ENCODE results near the gene TOPAZ1.
"Not testable (repeated sequence)": the region's sequence is repeated elsewhere in the genome, so short reads cannot be mapped to it uniquely, and the experiment has no call there.

TOPAZ1 gene

DNA sequence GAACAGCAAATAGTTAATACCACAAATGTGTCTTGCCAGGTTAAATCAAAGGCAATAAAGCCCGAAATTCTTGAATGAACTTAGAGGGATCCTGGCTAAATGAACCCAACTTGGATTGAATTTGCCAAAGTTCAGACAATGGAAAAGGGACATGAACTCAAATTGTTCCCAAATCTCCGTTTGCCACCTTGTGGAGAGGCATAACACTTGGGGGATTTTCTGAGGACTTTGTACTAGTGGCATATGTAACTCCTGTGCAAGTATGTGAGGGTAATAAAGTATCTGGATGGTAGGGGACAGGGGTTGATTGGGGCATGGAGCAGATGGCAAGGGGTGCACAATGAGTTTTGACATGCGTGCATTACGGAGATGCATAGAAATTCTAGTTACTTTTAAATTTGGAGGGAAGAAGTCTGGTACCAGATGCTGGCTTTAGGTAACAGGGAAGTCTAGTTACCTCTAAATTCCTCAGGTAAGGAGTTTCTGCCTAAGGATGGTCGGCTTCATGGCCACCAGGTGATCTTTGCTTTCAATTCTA is 95.6 kb downstream of the TOPAZ1 start:
- DNase-seq: no peak

DNA sequence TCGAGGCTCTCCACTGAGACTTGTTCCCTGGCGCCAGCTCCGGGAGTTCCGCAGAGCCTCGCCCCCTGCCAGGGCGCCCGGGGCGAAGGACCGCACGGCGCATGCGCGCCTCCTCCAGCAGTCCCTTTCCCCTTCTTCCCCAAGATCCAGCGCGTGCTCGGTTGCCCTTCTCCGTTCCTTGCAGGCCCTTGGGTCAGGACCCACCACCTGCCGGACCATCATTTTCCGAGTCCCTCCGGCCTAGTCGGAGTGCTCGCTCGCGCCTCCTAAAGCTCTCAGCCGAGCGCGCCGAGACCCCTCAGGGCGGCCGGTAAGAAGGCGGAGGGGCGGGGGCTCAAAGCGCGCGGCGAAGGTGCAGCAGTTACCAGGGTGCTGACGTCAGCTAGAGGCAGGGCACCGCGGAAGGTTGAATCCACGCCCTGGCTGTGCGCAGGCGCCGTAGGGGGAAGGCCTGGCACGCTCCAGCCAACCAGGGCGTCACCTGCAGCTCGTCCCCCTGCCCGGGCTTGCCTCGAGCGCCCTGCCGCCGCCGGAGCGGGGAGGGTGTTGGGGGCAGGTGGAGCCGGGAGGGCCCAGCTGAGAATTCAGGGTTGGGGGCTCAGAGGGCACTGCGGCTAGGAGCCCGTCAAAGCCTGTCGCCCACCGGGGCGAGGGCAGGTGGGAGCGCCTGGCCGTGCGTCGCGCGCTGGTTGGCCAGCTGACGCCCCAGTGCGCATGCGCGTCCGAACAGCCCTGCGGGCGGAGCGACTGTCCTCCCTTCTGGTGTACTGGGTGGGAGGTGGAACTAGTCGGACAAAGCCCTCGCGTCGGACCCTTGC is 96.5 kb downstream of the TOPAZ1 start, which contains the start of gene TCAIM:
TSS of gene TCAIM (plus strand) at position 757 of the 818 bp plus-strand sequence. CDS start 16,017 bp downstream, outside the sequence.
- DNase-seq: peak; percentile 76 to 91

DNA sequence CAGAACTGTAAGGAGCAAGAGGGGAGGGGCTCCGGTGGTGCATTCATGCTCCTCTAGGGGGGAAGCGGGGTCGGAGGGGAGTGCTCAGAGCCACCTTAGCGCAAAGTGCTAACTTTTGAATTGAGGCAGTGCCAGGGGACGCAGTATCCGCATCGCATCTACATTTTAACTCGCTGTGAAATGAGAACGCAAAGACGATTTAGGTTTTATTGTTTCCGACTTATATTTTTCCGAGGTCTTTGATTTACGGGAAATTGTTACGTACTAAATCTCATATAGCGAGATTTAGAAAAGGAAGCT is 97.1 kb downstream of the TOPAZ1 start:
- peak in 1 of 2 experiments; percentile 45 for DNase-seq

DNA sequence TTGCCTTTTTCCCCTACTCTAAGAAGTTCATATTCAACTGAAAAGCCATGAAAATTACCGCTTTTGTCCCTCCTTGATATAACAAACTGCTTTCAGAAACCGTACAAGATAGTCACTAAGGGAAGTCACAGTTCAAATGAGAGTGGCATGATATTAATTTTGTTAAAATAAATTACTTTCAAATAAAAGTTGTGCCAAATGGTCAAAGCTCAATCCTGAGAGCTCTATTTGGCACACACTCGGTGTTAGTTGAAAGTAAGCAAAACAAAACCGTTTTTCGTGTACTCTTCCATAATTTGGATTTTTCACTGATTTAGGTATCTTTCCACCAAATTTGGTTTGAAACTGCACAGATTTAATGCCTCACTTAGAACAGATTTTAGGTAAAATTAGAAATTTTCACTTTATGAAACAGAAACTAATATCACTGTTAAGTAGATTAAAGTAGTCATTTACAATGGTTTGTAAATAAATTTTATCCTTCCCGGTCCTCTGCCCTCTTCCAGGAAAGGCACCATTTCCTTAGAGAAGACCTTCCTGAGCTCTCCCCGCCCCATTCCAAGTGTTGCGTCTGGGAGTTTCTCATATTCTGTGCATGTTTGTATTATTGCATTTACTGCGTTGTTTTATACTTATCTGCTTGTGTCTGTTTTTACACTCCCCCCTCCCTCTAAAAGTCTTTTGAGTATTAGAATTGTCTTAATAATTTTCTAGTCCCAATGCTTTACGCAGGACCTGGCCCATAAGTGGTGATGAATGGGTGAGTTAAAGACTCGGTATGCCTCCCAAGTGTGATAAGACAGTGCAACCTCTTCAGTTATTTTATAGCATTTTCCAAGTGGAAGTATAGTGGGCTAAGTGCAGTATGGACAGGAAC is 97.7 kb downstream of the TOPAZ1 start:
- DNase-seq: no peak

DNA sequence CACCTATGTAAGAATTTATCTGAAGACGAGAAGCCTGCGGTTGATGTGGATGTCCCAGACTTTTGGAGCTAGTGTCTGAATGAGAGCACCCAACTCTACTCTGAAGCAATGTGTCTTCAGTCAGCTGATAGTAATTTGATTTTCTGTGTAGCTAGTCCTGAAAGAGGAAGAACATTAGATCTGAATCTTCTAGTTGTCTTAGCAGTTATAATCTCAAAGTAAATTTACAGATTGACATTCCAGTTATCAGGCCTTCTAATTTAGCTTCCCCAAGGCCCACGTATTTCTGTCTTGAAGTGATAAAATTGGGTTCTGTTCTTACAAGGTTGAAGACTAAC is 98.3 kb downstream of the TOPAZ1 start:
- no peak for DNase-seq

DNA sequence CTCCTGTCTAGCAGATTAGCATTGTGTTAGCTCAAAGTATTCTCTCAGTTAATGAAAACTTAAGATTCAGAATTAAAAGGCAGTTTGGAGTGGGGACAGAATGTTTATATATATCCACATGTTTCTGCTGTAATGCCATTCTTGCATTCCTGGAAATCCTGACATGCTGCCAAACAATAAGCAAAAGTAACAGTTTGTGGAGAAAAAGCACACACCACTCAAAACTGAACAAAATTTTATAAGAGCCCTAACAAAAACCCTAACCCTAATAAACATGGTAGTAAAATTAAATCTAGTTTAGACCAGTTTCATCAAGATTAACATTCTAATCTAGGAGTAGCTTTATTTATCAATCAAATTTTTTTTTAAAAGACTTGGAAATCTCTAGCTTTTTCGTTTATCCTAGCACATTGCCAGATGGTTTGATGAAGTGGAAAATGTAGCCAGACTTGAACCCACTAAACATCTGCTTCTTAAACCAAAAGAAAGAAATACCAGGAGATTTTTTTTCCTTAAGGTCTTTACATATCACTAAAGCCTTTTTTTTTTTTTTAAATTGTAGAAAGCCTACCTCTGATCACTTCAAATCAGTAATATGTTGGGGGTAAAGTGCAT is 100.6 kb downstream of the TOPAZ1 start:
- DNase-seq: no peak

DNA sequence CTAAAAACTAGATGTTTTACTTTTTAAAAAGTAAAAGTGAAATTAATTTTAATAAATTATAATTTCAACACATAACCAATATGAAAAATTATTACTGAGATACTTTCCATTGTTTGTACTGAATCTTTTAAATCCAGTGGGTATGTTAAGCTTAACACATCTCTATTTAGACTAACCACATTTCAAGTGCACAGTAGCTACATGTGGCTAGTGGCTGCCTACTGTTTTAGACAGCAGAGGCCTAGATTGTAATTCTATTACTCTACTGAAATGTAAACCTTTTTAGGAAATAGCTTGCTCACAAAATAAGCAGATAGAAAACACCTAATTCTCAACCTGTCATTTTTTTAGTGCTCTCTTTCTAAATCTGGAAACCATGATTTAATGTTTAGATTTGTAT is 101.7 kb downstream of the TOPAZ1 start:
- no peak for DNase-seq

DNA sequence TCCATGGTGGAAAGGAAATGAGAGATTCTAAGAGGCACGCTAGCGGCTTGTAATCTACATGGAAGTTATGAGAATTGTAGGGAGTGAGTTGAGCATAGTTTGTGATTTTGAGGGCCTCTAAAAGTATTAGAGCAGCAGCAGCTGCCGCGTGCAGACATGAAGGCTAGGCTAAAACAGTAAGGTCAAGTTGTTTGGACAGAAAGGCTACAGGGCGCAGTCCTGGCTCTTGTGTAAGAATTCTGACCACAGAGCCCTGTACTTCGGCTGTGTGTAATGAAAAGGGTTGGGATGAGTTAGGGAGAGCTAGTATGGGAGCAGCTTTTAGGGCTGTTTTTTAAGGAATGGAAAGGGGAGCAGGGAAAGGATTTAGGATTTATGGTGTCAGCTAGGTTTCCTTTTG is 104.9 kb downstream of the TOPAZ1 start:
- not testable (repeated sequence) for DNase-seq

DNA sequence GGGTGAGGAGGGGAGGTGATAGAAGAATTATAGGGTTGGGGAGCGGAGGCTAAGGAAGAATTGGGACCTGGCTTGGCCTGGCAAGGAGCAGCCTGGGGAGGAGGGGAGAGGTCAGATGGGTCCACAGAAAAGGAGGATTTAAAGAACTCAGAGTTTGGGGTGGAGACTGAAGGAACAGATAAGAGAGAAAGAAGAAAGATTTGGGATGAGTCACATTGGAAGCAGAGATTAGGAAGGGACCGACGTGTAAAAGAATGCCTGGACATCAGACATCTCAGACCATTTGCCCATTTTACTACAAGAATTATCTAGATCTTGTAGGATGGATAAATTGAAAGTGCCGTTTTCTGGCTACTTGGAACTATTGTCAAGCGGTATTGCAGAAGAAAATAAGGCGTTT is 107.3 kb downstream of the TOPAZ1 start:
- no peak for DNase-seq

DNA sequence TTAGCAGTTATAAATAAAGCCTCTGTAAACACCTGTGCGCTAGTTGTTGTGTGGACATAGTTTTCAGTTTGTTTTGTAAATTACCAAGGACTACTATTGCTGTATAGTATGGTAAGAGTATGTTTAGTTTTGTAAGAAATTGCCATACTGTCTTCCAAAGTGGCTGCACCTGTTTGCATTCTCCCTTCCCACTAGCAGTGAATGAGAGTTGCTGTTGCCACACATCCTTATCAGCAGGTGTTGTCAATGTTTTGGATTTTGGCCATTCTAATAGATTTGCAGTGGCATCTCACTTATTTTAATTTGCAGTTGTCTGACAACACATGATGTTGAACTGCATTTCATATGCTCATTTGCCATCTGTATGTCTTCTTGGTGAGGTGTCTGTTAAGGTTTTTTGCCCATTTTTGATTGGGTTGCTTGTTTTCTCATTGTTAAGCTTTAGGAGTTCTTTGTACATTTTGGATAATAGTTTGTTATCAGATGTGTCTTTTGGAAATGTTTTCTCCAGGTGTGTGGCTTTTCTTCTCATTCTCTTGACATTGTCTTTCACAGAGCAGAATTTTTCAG is 111.8 kb downstream of the TOPAZ1 start:
- DNase-seq: no peak

DNA sequence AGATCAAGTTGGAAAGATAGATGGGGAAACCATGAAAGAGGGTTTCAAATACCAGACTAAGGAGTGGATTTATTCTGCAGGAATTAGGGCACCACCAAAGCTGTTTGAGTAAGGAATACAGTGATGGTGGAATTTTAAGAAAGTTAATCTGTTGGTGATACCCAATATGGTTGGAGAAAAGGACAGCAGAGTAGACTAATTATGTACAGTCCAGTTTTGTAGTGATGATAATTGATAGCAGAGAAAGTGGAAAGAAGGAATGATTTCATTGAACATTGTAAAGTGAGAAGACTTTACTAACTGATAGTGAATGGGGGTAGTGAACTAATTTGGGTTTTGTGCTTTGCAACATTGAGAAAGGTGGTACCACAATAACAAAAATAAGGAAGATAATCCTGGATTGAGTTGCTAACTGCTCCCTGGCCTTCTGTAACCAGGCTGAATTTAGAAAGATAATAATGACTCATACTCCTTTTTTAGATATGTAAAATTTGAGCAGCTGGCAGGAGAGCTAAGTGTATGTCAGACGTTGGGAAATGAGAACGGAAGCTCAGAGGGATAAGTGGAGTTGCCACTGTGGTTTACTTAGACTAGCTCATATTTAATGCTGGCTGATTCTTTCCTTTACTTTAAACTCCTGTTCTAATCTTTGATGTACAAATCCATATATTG is 113.8 kb downstream of the TOPAZ1 start:
- DNase-seq: no peak

DNA sequence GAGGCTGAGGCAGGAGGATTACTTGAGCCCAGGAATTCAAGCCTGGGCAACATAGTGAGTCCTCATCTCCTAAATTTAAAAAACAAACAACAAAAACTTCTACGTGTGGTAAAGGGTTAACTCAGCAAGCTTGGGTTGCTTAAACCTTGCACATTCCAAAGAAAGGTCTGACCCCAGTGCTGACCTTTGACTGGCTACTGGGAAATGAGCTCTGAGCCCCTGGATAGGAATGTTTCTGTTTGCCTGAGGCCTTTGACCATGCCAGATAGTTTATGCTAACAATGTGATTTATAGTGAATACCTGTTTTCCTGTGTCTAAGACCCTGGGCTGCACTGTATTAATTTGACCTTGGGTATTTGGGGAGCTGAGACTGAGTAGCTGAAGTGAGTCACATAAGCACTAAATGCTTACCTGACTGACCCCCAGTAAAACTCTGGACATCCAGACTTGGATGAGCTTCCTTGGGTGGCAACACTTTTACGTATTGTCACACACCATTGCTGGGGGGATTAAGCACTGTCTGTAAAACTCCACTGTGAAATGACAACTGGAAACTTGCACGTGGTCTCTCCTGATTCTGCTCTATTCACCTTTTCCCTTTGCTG is 117.6 kb downstream of the TOPAZ1 start:
- no peak for DNase-seq

DNA sequence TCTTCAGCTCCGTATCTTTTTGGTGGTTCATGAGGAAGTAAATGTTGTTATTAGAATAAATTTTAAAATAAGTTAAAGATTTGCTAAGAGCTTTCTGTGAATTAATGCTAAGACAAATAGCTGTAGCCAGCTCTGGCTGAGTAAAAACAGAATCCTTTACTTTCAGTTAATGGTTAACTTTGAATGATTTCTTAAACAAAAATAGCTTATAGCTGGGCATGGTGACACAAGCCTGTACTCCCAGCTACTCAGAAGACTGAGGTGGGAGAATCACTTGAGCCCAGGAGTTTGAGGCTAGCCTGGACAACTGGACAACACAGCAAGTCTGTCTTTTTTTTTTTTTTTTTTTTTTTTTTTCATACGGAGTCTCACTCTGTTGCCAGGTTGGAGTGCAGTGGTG is 121.9 kb downstream of the TOPAZ1 start:
- no peak for DNase-seq

DNA sequence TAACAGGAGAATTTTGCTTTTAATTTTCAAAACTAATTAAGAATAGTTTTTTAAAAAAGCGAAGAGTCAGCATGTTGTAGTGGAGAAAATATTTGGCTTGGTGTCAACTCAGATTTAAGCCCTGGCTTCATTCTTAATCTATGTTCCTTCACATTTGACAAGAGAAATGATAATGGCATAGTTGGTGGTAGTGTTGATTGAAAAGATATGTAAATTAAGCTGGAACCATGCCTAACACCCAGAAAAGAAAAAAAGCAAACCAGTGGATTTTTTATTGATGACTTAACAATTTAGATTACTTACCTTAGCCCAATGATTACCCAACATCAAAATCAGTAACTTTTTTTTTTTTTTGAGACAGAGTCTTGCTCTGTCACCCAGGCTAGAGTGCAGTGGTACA is 124.3 kb downstream of the TOPAZ1 start:
- no peak for DNase-seq

DNA sequence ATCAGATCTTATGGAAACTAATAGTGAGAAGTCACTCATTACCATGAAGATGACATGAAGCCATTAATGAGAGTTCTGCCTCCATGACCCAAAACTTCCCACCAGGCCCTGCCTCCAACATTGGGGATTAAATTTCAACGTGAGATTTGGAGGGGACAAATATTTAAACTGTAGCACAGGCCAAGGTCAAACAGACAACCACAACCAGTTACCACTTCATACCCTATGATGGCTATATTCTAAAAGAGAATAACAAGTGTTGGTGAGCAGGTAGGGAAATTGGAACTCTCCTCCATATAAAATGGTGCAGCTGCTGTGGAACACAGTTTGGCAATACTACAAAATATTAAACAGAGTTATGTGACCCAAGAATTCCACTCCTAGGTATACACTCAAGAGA is 133.8 kb downstream of the TOPAZ1 start:
- DNase-seq: no peak
